ENCODE measurements around the gene TNFRSF21.

Gene TNFRSF21

GRCh38 chr6:47221565-47221964, 88.1 kb downstream of the TNFRSF21 start:
- H3K9me3 ChIP-seq (ENCODE audit: control insufficient read depth, insufficient read depth, low read length) = no peaks in the 10 kb centered on the region
- H3K27me3 ChIP-seq (ENCODE audit: control insufficient read depth, insufficient read depth, low read length) = no peaks in the 10 kb centered on the region
- no peak overlapping the region for H3K9ac ChIP-seq (ENCODE audit: low read depth, low read length)
- no peaks in the 10 kb centered on the region for H3K36me3 ChIP-seq (ENCODE audit: control insufficient read depth, insufficient read depth, low read length)
- peak overlapping the region; percentile 26 for H3K27ac ChIP-seq (ENCODE audit: low read depth, low read length)
- peak overlapping the region; percentile 19; the same call in 1 of the 2 replicates for H3K4me3 ChIP-seq (ENCODE audit: low read depth, low read length)
- peaks cover 10% of the 10 kb centered on the region for H3K4me1 ChIP-seq (ENCODE audit: control insufficient read depth, insufficient read depth, low read length)

DNA sequence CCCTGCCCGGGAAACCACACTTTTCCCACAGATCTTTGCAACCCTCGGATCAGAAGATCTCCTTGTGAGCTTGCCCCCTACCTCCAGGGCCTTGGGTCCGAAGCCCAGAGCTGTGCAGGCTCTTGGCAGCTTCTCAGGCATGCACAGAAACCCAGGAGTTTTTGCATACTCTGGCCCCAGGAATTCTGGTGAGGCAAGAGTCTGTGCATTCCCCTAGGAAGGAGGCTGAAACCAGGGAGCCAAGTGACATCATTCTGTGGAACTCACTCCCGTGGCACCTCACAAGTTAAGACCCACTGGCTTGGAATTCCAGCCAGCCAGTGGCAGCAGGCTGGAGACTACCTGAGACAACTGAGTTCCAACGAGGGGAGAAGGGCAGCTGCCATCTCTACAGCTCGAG, 100.1 kb downstream of the TNFRSF21 start:
- Histone ChIP-seq H3K4me3 (ENCODE audit: low read depth, low read length) (no peak overlapping the region), H3K9me3 (ENCODE audit: control insufficient read depth, insufficient read depth, low read length) (no peaks in the 10 kb centered on the region), H3K9ac (ENCODE audit: low read depth, low read length) (no peak overlapping the region), H3K27me3 (ENCODE audit: control insufficient read depth, insufficient read depth, low read length) (no peaks in the 10 kb centered on the region), H3K36me3 (ENCODE audit: control insufficient read depth, insufficient read depth, low read length) (no peaks in the 10 kb centered on the region), H3K27ac (ENCODE audit: low read depth, low read length) (no peak overlapping the region), H3K4me1 (ENCODE audit: control insufficient read depth, insufficient read depth, low read length) (no peaks in the 10 kb centered on the region)

- H3K27ac ChIP-seq (ENCODE audit: low read depth, low read length) = no peak overlapping the region
Measured at GRCh38 chr6:47207261-47207660, 102.4 kb downstream of the TNFRSF21 start.

DNA sequence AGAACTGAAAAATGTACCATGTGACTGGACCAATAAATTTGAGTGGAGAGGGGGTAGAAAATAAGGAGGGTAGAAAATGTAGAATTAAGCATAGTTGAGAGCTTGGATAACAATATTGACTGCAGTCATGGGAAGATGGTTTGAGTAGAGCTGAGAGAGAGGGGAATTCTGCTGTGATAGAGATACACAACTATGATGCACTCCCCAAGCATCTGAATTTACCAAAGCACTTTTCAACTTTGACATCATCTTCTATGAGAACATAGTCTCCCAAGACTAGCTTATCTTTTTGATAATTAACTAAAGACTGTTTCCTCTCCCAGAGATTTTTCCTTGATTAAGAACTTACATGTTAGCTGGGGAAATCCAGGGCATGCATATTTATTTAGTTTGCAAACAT, 103.1 kb downstream of the TNFRSF21 start:
- Histone ChIP-seq H3K4me1 (ENCODE audit: control insufficient read depth, insufficient read depth, low read length) (no peaks in the 10 kb centered on the region), H3K9me3 (ENCODE audit: control insufficient read depth, insufficient read depth, low read length) (no peaks in the 10 kb centered on the region), H3K9ac (ENCODE audit: low read depth, low read length) (no peak overlapping the region), H3K27ac (ENCODE audit: low read depth, low read length) (no peak overlapping the region), H3K36me3 (ENCODE audit: control insufficient read depth, insufficient read depth, low read length) (no peaks in the 10 kb centered on the region), H3K27me3 (ENCODE audit: control insufficient read depth, insufficient read depth, low read length) (no peaks in the 10 kb centered on the region), H3K4me3 (ENCODE audit: low read depth, low read length) (no peak overlapping the region)

More at GRCh38 chr6:47207261-47207660, 102.4 kb downstream of the TNFRSF21 start:
- Histone ChIP-seq H3K27me3 (ENCODE audit: control insufficient read depth, insufficient read depth, low read length) (no peaks in the 10 kb centered on the region), H3K9ac (ENCODE audit: low read depth, low read length) (no peak overlapping the region), H3K9me3 (ENCODE audit: control insufficient read depth, insufficient read depth, low read length) (no peaks in the 10 kb centered on the region), H3K36me3 (ENCODE audit: control insufficient read depth, insufficient read depth, low read length) (no peaks in the 10 kb centered on the region), H3K4me3 (ENCODE audit: low read depth, low read length) (no peak overlapping the region), H3K4me1 (ENCODE audit: control insufficient read depth, insufficient read depth, low read length) (no peaks in the 10 kb centered on the region)

- Histone ChIP-seq H3K27ac (ENCODE audit: low read depth, low read length) (no peak overlapping the region), H3K4me1 (ENCODE audit: control insufficient read depth, insufficient read depth, low read length) (no peaks in the 10 kb centered on the region), H3K4me3 (ENCODE audit: low read depth, low read length) (no peak overlapping the region), H3K27me3 (ENCODE audit: control insufficient read depth, insufficient read depth, low read length) (no peaks in the 10 kb centered on the region), H3K9me3 (ENCODE audit: control insufficient read depth, insufficient read depth, low read length) (no peaks in the 10 kb centered on the region), H3K9ac (ENCODE audit: low read depth, low read length) (no peak overlapping the region), H3K36me3 (ENCODE audit: control insufficient read depth, insufficient read depth, low read length) (no peaks in the 10 kb centered on the region)
Measured at GRCh38 chr6:47203938-47204611, 105.6 kb downstream of the TNFRSF21 start.

- Histone ChIP-seq H3K36me3 (ENCODE audit: control insufficient read depth, insufficient read depth, low read length) (no peaks in the 10 kb centered on the region), H3K9me3 (ENCODE audit: control insufficient read depth, insufficient read depth, low read length) (no peaks in the 10 kb centered on the region), H3K27me3 (ENCODE audit: control insufficient read depth, insufficient read depth, low read length) (no peaks in the 10 kb centered on the region), H3K9ac (ENCODE audit: low read depth, low read length) (no peak overlapping the region), H3K4me3 (ENCODE audit: low read depth, low read length) (no peak overlapping the region), H3K27ac (ENCODE audit: low read depth, low read length) (no peak overlapping the region), H3K4me1 (ENCODE audit: control insufficient read depth, insufficient read depth, low read length) (no peaks in the 10 kb centered on the region)
Measured at GRCh38 chr6:47203266-47203937, 106.3 kb downstream of the TNFRSF21 start.

DNA sequence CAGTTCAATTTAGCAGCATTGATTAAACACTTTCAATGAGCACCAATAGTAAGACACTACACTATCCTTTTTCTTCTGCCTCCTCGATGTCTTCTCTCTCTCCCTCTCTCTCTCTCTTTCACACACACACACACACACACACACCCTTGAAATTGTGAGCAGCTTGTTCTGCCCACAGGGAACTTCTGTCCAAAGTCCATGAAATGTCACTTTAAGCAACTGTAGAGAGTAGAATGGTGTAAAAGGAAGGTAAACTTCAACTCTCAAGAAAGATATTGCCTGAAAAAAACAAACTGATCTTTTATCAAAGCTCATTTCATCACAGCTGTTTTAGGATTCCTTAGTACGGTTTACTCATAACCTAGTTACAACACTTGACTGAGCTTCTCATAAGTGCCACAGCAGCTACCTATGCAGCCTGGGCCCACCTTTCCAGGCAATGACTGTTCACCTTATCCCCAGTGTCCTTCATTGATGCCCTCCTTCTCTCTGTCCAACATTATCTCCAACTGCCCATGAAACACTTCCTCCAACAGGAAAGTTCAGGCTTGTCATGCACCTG, 107.0 kb downstream of the TNFRSF21 start:
- no peaks in the 10 kb centered on the region for H3K36me3 ChIP-seq (ENCODE audit: control insufficient read depth, insufficient read depth, low read length)
- no peak overlapping the region for H3K9ac ChIP-seq (ENCODE audit: low read depth, low read length)
- no peak overlapping the region for H3K4me3 ChIP-seq (ENCODE audit: low read depth, low read length)

DNA sequence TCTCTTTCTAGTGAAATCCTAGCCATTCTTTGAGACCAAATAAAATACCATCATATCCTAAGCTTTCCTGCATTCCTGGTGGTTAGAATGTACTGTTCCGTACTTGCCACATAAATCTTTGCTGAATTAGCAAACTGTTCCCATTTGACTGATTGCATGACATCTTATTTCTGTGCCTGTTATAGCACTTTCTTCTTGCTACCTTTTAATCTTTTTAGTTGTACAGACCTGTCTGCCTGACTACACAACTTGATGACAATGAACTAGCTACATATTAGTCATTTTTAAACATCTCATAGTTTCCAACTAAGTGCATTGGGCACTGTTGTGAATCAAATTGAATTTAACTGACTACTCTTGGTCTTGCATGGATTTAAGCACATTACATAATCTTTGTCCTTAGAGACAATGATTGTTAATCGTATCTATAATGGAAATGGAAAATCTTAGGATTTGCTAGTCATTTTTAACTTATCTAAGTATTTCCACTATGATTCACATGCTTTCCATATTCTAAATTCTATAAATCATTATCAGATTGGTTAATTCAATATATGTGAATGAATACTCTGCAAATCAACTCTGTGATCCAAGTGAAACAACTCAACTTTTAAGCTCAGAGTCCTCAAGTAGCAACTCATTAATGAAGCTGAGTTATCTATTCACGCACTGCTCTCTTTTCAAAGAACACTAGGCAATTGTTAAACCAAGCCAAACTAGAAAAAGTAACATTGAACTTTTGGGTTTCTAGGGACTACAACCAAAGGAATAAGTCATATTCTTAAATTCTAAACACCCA, 109.0 kb downstream of the TNFRSF21 start:
- Histone ChIP-seq H3K4me3 (ENCODE audit: low read depth, low read length) (no peak overlapping the region), H3K4me1 (ENCODE audit: control insufficient read depth, insufficient read depth, low read length) (no peaks in the 10 kb centered on the region), H3K27me3 (ENCODE audit: control insufficient read depth, insufficient read depth, low read length) (no peaks in the 10 kb centered on the region), H3K36me3 (ENCODE audit: control insufficient read depth, insufficient read depth, low read length) (no peaks in the 10 kb centered on the region), H3K9me3 (ENCODE audit: control insufficient read depth, insufficient read depth, low read length) (no peaks in the 10 kb centered on the region), H3K9ac (ENCODE audit: low read depth, low read length) (no peak overlapping the region), H3K27ac (ENCODE audit: low read depth, low read length) (no peak overlapping the region)

More for the DNA sequence above, 107.0 kb downstream of the TNFRSF21 start:
- H3K9me3 ChIP-seq (ENCODE audit: control insufficient read depth, insufficient read depth, low read length) = no peaks in the 10 kb centered on the region
- no peak overlapping the region for H3K27ac ChIP-seq (ENCODE audit: low read depth, low read length)
- H3K4me1 ChIP-seq (ENCODE audit: control insufficient read depth, insufficient read depth, low read length) = no peaks in the 10 kb centered on the region
- no peaks in the 10 kb centered on the region for H3K27me3 ChIP-seq (ENCODE audit: control insufficient read depth, insufficient read depth, low read length)

GRCh38 chr6:47197682-47198640, 111.7 kb downstream of the TNFRSF21 start:
- Histone ChIP-seq H3K9ac (ENCODE audit: low read depth, low read length) (no peak overlapping the region), H3K36me3 (ENCODE audit: control insufficient read depth, insufficient read depth, low read length) (no peaks in the 10 kb centered on the region), H3K9me3 (ENCODE audit: control insufficient read depth, insufficient read depth, low read length) (no peaks in the 10 kb centered on the region), H3K4me3 (ENCODE audit: low read depth, low read length) (no peak overlapping the region), H3K27me3 (ENCODE audit: control insufficient read depth, insufficient read depth, low read length) (no peaks in the 10 kb centered on the region), H3K27ac (ENCODE audit: low read depth, low read length) (no peak overlapping the region), H3K4me1 (ENCODE audit: control insufficient read depth, insufficient read depth, low read length) (no peaks in the 10 kb centered on the region)

GRCh38 chr6:47196113-47196512, 113.6 kb downstream of the TNFRSF21 start:
- no peaks in the 10 kb centered on the region for H3K27me3 ChIP-seq (ENCODE audit: control insufficient read depth, insufficient read depth, low read length)
- H3K9me3 ChIP-seq (ENCODE audit: control insufficient read depth, insufficient read depth, low read length) = no peaks in the 10 kb centered on the region
- H3K36me3 ChIP-seq (ENCODE audit: control insufficient read depth, insufficient read depth, low read length) = no peaks in the 10 kb centered on the region
- H3K9ac ChIP-seq (ENCODE audit: low read depth, low read length) = no peak overlapping the region
- no peak overlapping the region for H3K27ac ChIP-seq (ENCODE audit: low read depth, low read length)
- no peak overlapping the region for H3K4me3 ChIP-seq (ENCODE audit: low read depth, low read length)
- no peaks in the 10 kb centered on the region for H3K4me1 ChIP-seq (ENCODE audit: control insufficient read depth, insufficient read depth, low read length)

Data from HUES48 (cell line).